SK-N-MC (cell line): ENCODE data around the gene GRXCR1.

ENCODE experiments used
- DNase-seq: peaks from one replicate; pipeline ENCODE4 v3.0.0-alpha.2; 2011; ENCODE audit warnings: low read depth, low spot score
- H3K27ac ChIP-seq: fragments of 200-600 bp; sonication (generic); 2 replicates; pipeline ENCODE4 v1.5.1; 2016; ENCODE audit warnings: mixed run types
- H3K36me3 ChIP-seq: fragments of 200-600 bp; sonication (generic); 2 replicates; pipeline ENCODE4 v1.6.1; 2017; ENCODE audit warnings: antibody characterized with exemption, low read length, mixed read lengths; ENCODE audit not compliant: insufficient read depth
- H3K4me3 ChIP-seq: fragments of 200-600 bp; sonication (generic); 2 replicates; pipeline ENCODE4 v1.5.1; 2016
- H3K9ac ChIP-seq: fragments of 200-600 bp; sonication (generic); 2 replicates; pipeline ENCODE4 v1.8.0; 2017; ENCODE audit warnings: mixed run types, mixed read lengths; ENCODE audit not compliant: insufficient read length
- H3K9me3 ChIP-seq: fragments of 200-600 bp; sonication (generic); 2 replicates; pipeline ENCODE4 v1.6.1; 2017; ENCODE audit warnings: low read depth, mild to moderate bottlenecking, antibody characterized with exemption, low read length, moderate library complexity, mixed read lengths
- EZH2 ChIP-seq: fragments of 200-600 bp; sonication (generic); IDR thresholded peaks from one replicate; pipeline ENCODE4 v1.6.1; 2017; ENCODE audit warnings: antibody characterized with exemption
- FOXP2 ChIP-seq: optimal IDR thresholded peaks from 2 replicates; pipeline ENCODE3; 2011; ENCODE audit warnings: mild to moderate bottlenecking, moderate library complexity; ENCODE audit not compliant: insufficient read depth; ENCODE audit errors: extremely low read length, control extremely low read depth
- POLR2AphosphoS5 ChIP-seq: IDR thresholded peaks from 2 replicates; pipeline ENCODE4 v1.6.1; 2012; ENCODE audit warnings: mild to moderate bottlenecking, low read depth, low read length, borderline replicate concordance

The GRXCR1 gene

DNA sequence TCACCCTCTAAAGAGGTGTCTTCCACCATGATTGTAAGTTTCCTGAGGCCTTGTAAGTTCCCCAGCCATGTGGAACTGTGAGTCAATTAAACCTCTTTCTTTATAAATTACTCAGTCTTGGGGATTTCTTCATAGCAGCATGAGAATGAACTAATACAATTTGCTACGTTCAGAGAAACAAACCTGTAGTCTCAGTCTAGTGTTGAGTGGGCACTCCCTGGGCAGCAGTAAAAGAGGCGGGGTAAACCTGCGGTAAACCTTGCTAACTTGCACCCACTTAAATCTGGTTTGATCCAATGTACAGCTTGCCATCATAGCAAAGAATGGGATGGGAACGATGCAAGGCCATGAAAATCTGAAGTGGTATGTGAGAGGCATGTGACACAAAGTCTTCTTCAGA is 22.4 kb downstream of the GRXCR1 start:
- no peak overlapping the region for H3K9ac ChIP-seq
- H3K27ac ChIP-seq, result no peak overlapping the region
- TF ChIP-seq FOXP2, result no peak
- H3K4me3 ChIP-seq, result no peak overlapping the region
- H3K9me3 ChIP-seq, result no peaks in the 10 kb centered on the region
- no peak for DNase-seq
- no peaks in the 10 kb centered on the region for H3K36me3 ChIP-seq

- TF ChIP-seq POLR2AphosphoS5 (no peak), FOXP2 (no peak), EZH2 (no peak)
- DNase-seq, result no peak
- no peaks in the 10 kb centered on the region for H3K9me3 ChIP-seq
- H3K4me3 ChIP-seq, result no peak overlapping the region
- H3K9ac ChIP-seq, result no peak overlapping the region
- H3K27ac ChIP-seq, result no peak overlapping the region
- H3K36me3 ChIP-seq, result no peaks in the 10 kb centered on the region
Observed at GRCh38 chr4:42915484-42915883, 23.0 kb downstream of the GRXCR1 start.

GRCh38 chr4:42917296-42917695 is 24.8 kb downstream of the GRXCR1 start:
- H3K36me3 ChIP-seq, result no peaks in the 10 kb centered on the region
- no peak for DNase-seq
- no peak overlapping the region for H3K4me3 ChIP-seq
- no peak overlapping the region for H3K9ac ChIP-seq
- H3K27ac ChIP-seq, result no peak overlapping the region
- H3K9me3 ChIP-seq, result no peaks in the 10 kb centered on the region
- TF ChIP-seq FOXP2, result no peak
- no peak for TF ChIP-seq EZH2
- TF ChIP-seq POLR2AphosphoS5, result no peak

GRCh38 chr4:42923431-42923830 is 30.9 kb downstream of the GRXCR1 start:
- Histone ChIP-seq H3K36me3 (no peaks in the 10 kb centered on the region), H3K9ac (no peak overlapping the region), H3K27ac (no peak overlapping the region), H3K4me3 (no peak overlapping the region), H3K9me3 (no peaks in the 10 kb centered on the region)
- TF ChIP-seq FOXP2 (no peak), POLR2AphosphoS5 (no peak), EZH2 (no peak)
- DNase-seq, result no peak

- no peak overlapping the region for H3K27ac ChIP-seq
- H3K9me3 ChIP-seq, result no peaks in the 10 kb centered on the region
- no peak overlapping the region for H3K9ac ChIP-seq
- TF ChIP-seq POLR2AphosphoS5, result no peak
- TF ChIP-seq EZH2, result no peak
- TF ChIP-seq FOXP2, result no peak
- no peaks in the 10 kb centered on the region for H3K36me3 ChIP-seq
- H3K4me3 ChIP-seq, result no peak overlapping the region
- no peak for DNase-seq
Observed at GRCh38 chr4:42925921-42926320, 33.4 kb downstream of the GRXCR1 start.

DNA sequence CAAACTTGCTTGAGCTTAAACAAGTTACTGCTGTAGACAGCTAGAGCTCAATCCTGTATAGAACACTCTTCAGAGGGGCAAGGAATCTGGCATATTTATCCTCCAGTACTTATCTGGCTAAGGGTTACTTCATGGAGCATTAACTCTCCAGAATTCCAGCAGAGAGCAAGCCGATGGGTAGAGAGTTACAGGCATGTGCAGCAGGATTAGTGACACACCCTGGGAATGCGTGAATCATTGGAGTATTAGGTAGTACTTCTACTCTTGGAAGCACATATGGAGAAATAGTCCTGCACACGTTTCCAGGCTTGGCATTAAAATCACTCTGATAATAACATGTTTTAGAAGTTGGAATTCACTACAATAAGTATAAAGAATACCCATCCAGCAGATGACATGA is 35.4 kb downstream of the GRXCR1 start:
- no peak for TF ChIP-seq POLR2AphosphoS5
- no peak for TF ChIP-seq EZH2
- no peak for TF ChIP-seq FOXP2
- H3K9ac ChIP-seq, result no peak overlapping the region
- no peak overlapping the region for H3K4me3 ChIP-seq
- no peaks in the 10 kb centered on the region for H3K36me3 ChIP-seq
- no peak overlapping the region for H3K27ac ChIP-seq
- no peaks in the 10 kb centered on the region for H3K9me3 ChIP-seq
- DNase-seq, result no peak

DNA sequence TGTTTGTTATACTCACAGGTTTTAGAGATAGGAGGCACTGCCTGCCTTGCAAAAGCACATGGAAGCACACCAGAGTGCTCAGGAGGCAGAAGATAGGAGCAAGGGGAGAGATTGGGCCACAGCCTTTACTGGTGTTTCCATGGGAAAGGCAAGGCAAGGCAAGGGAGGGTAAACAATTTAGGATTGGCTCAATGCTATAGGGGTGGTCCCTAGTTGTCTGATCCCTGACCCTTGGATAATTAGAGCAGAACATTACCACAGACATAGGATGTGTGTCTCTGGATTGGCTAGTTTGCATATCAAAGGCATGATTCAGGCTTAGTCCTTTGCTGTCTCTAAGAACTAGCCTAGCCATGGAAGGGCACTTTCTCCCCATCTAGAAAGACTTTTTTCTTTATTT is 36.1 kb downstream of the GRXCR1 start:
- DNase-seq, result no peak
- no peak for TF ChIP-seq POLR2AphosphoS5
- no peak for TF ChIP-seq EZH2
- TF ChIP-seq FOXP2, result no peak
- Histone ChIP-seq H3K27ac (no peak overlapping the region), H3K9me3 (no peaks in the 10 kb centered on the region), H3K4me3 (no peak overlapping the region), H3K36me3 (no peaks in the 10 kb centered on the region), H3K9ac (no peak overlapping the region)

- no peak overlapping the region for H3K27ac ChIP-seq
- DNase-seq, result no peak
- H3K36me3 ChIP-seq, result no peaks in the 10 kb centered on the region
- TF ChIP-seq FOXP2, result no peak
- no peak for TF ChIP-seq POLR2AphosphoS5
- no peak for TF ChIP-seq EZH2
- H3K4me3 ChIP-seq, result no peak overlapping the region
- H3K9me3 ChIP-seq, result no peaks in the 10 kb centered on the region
- H3K9ac ChIP-seq, result no peak overlapping the region
Observed at GRCh38 chr4:42942216-42942615, 49.7 kb downstream of the GRXCR1 start.

DNA sequence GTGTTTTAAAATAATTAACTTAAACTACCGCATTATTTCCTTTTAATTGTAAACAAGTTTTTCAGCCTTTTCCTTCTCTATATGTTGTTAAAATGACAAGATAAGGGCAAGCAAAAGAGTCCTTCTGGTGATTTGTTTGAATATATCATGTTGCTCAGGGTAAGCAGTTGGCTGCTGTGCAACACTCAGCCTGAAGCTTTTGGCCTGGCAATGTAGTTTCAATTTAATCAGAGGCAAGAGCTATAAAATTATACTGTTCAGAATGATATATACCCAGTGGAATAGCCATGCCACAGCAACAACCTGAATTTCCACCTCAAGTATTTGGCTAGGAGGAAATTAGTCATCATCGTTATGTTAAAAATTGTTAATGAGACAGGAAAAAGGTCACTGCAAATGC is 53.4 kb downstream of the GRXCR1 start:
- no peak for TF ChIP-seq POLR2AphosphoS5
- TF ChIP-seq FOXP2, result no peak
- TF ChIP-seq EZH2, result no peak
- H3K4me3 ChIP-seq, result no peak overlapping the region
- no peaks in the 10 kb centered on the region for H3K36me3 ChIP-seq
- no peak overlapping the region for H3K9ac ChIP-seq
- no peak overlapping the region for H3K27ac ChIP-seq
- H3K9me3 ChIP-seq, result no peaks in the 10 kb centered on the region
- DNase-seq, result no peak
